Adrenal gland (tissue), 5 donors: ENCODE measurements around the gene ICE2.

Source experiments
- POLR2A ChIP-seq, 2 donors: fragments of 450-650 bp; IDR thresholded peaks; one replicate each; pipeline ENCODE4 v1.6.1; 2017; ENCODE audit warnings: antibody characterized with exemption in 2 of 2, mild to moderate bottlenecking in 2 of 2, moderate library complexity in 1 of 2
- TF ChIP-seq, protein P1 (sequence below), 6 experiments: fragments of 450-650 bp in 4 of 6; fragments of 200-600 bp in 2 of 6; sonication (generic) in 1 of 6; IDR thresholded peaks; 1 replicate in 5 of 6; 2 replicates in 1 of 6; pipeline versions ENCODE4 v1.5.1 to v1.8.0; 2016 to 2021; ENCODE audit warnings: antibody characterized with exemption in 6 of 6, mild to moderate bottlenecking in 2 of 6, moderate library complexity in 1 of 6
- donor health status: DM: no; HTN: no; CAD: no.

DNA sequence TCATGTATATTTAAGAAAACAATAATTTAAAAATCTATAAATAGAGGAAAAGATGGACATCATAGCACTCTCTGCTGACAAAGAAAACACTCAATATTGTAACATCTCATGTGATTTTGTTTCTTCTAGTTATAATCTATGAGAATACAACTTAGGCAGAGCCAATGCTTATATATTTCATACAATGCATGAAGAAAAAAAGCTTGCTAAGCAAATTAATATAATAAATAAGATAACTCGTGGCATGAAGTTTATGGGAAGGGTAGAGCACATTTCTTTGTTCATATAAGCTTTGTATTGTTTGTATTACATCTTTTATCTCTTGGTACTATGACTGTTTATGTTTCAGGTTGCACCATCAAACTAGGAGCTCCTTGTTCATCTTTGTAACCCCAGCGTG is 73.5 kb downstream of the ICE2 start:
- TF ChIP-seq, protein P1, sequence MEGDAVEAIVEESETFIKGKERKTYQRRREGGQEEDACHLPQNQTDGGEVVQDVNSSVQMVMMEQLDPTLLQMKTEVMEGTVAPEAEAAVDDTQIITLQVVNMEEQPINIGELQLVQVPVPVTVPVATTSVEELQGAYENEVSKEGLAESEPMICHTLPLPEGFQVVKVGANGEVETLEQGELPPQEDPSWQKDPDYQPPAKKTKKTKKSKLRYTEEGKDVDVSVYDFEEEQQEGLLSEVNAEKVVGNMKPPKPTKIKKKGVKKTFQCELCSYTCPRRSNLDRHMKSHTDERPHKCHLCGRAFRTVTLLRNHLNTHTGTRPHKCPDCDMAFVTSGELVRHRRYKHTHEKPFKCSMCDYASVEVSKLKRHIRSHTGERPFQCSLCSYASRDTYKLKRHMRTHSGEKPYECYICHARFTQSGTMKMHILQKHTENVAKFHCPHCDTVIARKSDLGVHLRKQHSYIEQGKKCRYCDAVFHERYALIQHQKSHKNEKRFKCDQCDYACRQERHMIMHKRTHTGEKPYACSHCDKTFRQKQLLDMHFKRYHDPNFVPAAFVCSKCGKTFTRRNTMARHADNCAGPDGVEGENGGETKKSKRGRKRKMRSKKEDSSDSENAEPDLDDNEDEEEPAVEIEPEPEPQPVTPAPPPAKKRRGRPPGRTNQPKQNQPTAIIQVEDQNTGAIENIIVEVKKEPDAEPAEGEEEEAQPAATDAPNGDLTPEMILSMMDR (IDR thresholded peaks at IDR 0.05): no peak
- no peak for TF ChIP-seq POLR2A (IDR thresholded peaks at IDR 0.05)
